ENCODE results near the gene PRKCH. TPM values are rescaled to one million over a fixed set of nuclear protein-coding genes. Genes with fewer than 3 reads are reported as not detected.
"Not testable (repeated sequence)": the region's sequence is repeated elsewhere in the genome, so short reads cannot be mapped to it uniquely, and the experiment has no call there.

Gene PRKCH
- polyA plus RNA-seq, 3 donors from 2014 or later: 231 to 451 (median 335) TPM

DNA sequence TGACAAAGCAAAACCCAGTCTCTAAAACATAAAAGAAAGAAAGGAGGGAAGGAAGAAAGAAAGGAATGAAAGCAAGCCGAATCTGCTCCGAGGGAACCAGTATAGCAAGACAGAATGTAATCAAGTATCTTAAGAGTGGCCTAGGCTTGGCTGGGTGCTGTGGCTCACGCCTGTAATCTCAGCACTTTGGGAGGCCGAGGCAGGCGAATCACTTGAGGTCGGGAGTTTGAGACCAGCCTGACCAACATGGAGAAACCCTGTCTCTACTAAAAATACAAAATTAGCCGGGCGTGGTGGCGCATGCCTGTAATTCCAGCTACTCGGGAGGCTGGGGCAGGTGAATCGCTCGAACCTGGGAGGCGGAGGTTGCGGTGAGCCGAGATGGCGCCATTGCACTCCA is 1.2 kb upstream of the PRKCH start:
- H3K4me3 Mint-ChIP-seq; H3K9me3 Mint-ChIP-seq; H3K27me3 Mint-ChIP-seq (ENCODE audit: low read depth in 3 of 3); DNase-seq; H3K27ac Mint-ChIP-seq: not testable (repeated sequence)
- peaks cover 16 to 20% (median 17%) of the 10 kb centered on the region in 3 donors for H3K36me3 Mint-ChIP-seq
- peaks cover 20 to 24% of the 10 kb centered on the region in 2 donors for H3K4me1 Mint-ChIP-seq

DNA sequence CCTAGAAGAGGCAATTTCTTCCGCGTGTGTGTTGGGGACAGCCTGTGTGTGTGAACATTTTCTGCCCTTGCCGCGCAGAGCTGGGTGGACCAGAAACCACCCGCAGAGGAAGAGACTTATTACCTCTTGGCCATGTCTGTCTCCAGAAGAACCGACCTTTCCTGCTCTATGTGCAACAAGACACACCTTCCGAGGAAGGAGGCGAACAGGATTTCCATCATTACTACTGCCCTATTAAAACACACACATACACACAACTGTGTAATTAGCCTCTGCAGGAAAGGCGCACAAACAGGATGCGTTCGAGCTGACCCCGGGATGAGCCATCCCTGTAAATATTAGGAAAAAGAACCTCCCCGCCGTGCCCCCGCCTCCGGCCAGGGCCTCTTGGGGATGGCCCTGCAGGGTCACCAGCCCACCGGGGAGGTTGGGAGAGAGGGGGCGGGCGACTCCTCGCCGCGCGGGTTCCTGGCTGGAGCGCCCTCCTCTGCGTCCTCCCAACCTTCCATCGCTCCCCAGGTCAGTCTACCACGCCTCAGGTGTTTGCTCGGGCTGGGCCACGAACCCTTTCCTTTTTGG is 484 bp upstream of the PRKCH start:
- Mint-ChIP-seq H3K27ac (peak overlapping the region in 5 of 6 donors; percentile 76 to 87 (median 84)), H3K36me3 (peaks cover 20 to 25% (median 21%) of the 10 kb centered on the region in 3 donors), H3K9me3 (no peaks in the 10 kb centered on the region), H3K4me1 (peaks cover 27 to 31% of the 10 kb centered on the region in 2 donors), H3K4me3 (peak overlapping the region; percentile 72 to 99 (median 79)), H3K27me3 (ENCODE audit: low read depth in 3 of 3) (peaks cover 1 to 10% (median 7%) of the 10 kb centered on the region in 3 donors)
- no peak for DNase-seq

DNA sequence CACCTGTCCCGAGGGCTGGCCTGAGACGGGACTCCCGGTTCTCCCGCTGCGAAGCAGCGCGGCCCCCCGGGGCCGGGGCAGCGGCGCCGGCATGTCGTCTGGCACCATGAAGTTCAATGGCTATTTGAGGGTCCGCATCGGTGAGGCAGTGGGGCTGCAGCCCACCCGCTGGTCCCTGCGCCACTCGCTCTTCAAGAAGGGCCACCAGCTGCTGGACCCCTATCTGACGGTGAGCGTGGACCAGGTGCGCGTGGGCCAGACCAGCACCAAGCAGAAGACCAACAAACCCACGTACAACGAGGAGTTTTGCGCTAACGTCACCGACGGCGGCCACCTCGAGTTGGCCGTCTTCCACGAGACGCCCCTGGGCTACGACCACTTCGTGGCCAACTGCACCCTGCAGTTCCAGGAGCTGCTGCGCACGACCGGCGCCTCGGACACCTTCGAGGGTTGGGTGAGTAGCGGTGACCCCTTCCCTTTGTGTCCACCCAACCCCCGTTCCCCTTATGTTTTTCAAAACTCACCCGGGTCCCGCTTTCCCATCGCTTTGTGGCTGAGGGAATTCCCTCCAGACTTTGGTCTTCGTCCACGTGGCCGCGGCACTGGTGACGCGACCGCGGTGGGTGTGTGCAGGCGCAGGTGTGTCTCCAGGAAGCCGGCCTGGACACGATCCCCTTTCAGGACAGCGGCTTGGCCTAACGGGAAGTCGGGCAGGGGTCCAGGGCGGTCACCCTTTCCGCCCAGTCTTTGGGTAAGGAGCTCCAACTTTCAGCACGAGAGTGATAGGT is 826 bp downstream of the PRKCH start:
- no peak for DNase-seq

DNA sequence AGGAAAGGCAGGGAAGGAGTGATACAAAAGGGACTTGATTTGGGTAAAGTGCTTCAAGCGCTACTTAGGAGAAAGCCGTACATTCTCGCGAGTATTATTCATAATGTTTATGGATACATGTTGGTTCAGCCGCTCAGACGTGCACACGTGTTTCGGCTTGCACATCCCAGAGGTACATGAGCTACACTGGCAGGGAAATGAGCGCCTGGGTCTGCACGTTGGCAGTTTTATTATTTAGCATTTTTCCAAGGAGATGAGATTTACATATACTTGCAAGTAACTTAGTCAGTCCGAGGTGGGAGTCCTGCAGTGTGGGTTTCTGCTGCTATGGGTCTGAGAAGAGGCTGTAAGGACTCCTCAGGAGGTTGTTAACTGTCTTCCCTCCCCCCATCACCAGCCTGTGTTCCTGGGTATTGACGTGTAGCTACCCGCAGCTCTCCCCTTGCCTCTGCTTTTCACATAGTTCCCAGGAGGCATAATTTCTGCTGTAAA is 1.5 kb downstream of the PRKCH start:
- DNase-seq: peak in 2 of 3 donors; percentile 49 to 56
- Mint-ChIP-seq H3K4me1 (peaks cover 45 to 51% of the 10 kb centered on the region in 2 donors), H3K36me3 (peaks cover 26 to 40% (median 27%) of the 10 kb centered on the region in 3 donors), H3K9me3 (no peaks in the 10 kb centered on the region), H3K4me3 (peak overlapping the region; percentile 98 to 100 (median 99)), H3K27ac (peak overlapping the region in 5 of 6 donors; percentile 89 to 98 (median 97)), H3K27me3 (ENCODE audit: low read depth in 3 of 3) (peaks cover 4 to 12% (median 12%) of the 10 kb centered on the region in 3 donors)

More for the DNA sequence above, 826 bp downstream of the PRKCH start:
- peak overlapping the region; percentile 98 to 100 (median 99) for H3K4me3 Mint-ChIP-seq
- H3K36me3 Mint-ChIP-seq: peaks cover 22 to 36% (median 26%) of the 10 kb centered on the region in 3 donors
- peak overlapping the region in 5 of 6 donors; percentile 89 to 98 (median 97) for H3K27ac Mint-ChIP-seq
- H3K9me3 Mint-ChIP-seq: no peaks in the 10 kb centered on the region
- H3K4me1 Mint-ChIP-seq: peaks cover 38 to 44% of the 10 kb centered on the region in 2 donors
- H3K27me3 Mint-ChIP-seq (ENCODE audit: low read depth in 3 of 3): peaks cover 4 to 12% (median 12%) of the 10 kb centered on the region in 3 donors

DNA sequence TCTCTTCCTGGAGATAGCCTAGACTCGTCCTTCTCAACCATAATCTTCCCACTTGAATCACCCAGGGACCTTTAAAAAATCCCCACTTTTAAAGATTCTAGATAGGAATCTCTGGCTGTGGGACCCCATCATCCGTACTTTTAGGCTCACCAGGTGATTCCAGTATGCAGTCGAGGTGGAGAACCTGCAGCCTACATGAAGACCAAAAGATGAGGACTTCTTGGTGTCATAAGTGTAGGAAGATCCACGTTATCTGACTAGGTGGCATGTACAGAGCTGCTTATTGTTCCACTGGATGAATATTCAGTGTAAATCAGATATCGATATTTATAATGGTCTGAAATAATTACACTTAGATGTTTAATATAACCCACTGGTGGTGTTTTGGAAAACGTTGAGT is 2.6 kb downstream of the PRKCH start:
- DNase-seq: no peak
- Mint-ChIP-seq H3K4me3 (peak overlapping the region; percentile 98 to 100 (median 99)), H3K27ac (peak overlapping the region in 5 of 6 donors; percentile 89 to 98 (median 97)), H3K36me3 (peaks cover 28 to 44% (median 32%) of the 10 kb centered on the region in 3 donors), H3K4me1 (peaks cover 54 to 62% of the 10 kb centered on the region in 2 donors), H3K9me3 (no peaks in the 10 kb centered on the region), H3K27me3 (ENCODE audit: low read depth in 3 of 3) (peaks cover 4 to 18% (median 18%) of the 10 kb centered on the region in 3 donors)

DNA sequence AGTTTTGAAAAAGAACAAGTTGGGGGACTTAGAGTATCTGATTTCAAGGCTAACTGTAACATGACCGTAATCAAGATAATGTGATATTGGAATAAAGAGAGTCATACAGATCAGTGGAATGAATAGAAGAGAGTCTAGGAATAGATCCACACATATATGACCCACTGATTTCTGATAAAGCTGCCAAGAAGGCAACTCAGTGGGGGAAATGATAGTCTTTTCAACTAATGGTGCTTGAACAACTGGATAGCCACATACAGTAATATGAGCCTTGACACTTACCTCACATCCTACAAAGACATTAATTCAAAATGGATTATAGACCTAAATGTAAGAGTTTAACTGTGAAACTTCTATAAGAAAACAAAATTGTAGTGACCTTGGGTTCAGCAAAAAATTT is 3.8 kb downstream of the PRKCH start:
- peaks cover 28 to 52% (median 39%) of the 10 kb centered on the region in 3 donors for H3K36me3 Mint-ChIP-seq
- H3K4me3 Mint-ChIP-seq: peak overlapping the region; percentile 98 to 100 (median 99)

DNA sequence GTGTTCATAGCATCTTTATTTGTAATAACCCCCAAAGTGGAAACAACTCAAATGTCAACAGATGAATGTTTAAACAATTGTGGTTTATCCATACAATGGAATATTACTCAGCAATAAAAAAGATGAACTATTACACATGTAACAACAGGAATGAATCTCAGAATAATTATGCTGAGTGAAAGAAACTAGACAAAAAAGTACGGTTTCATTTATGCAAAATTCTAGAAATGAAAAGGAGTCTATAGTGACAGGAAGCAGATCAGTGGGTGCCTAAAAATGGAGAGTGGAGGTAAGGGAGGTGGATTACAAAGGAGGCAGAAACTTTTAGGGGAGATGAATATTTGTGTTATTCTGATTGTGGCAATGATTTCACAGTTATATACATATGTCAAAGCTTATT is 4.8 kb downstream of the PRKCH start:
- H3K9me3 Mint-ChIP-seq: no peaks in the 10 kb centered on the region
- peaks cover 28 to 55% (median 39%) of the 10 kb centered on the region in 3 donors for H3K36me3 Mint-ChIP-seq
- no peak for DNase-seq
- peaks cover 4 to 29% (median 18%) of the 10 kb centered on the region in 3 donors for H3K27me3 Mint-ChIP-seq (ENCODE audit: low read depth in 3 of 3)
- H3K4me3 Mint-ChIP-seq: peak overlapping the region; percentile 98 to 100 (median 99)
- H3K4me1 Mint-ChIP-seq: peaks cover 68 to 79% of the 10 kb centered on the region in 2 donors
- H3K27ac Mint-ChIP-seq: peak overlapping the region; percentile 68 to 97 (median 87)

More for the DNA sequence above, 3.8 kb downstream of the PRKCH start:
- peak overlapping the region; percentile 73 to 97 (median 90) for H3K27ac Mint-ChIP-seq
- no peak for DNase-seq
- no peaks in the 10 kb centered on the region for H3K9me3 Mint-ChIP-seq
- peaks cover 4 to 25% (median 22%) of the 10 kb centered on the region in 3 donors for H3K27me3 Mint-ChIP-seq (ENCODE audit: low read depth in 3 of 3)
- peaks cover 66 to 74% of the 10 kb centered on the region in 2 donors for H3K4me1 Mint-ChIP-seq

DNA sequence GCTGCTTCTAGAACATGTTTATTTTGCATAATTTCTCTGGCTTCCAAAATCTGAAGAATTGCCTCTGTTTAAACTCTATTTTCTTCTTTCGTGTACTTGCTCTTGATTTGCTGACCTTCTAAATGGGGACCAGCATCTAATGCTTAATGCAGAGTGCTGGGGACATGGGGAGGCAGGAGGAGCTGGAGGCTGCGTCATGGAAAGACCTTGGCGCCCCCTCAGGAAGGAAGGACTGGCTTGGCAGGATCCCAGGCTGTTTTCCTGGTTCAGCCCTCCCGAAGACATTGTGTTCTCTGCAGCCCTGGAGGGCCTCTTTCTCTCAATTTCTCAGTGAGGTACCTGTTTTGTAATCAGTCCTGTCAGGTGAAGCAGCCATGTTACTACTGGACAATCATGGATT is 5.5 kb downstream of the PRKCH start:
- no peak for DNase-seq
- H3K27ac Mint-ChIP-seq: peak overlapping the region; percentile 68 to 97 (median 91)
- H3K4me3 Mint-ChIP-seq: peak overlapping the region; percentile 98 to 100 (median 99)
- no peaks in the 10 kb centered on the region for H3K9me3 Mint-ChIP-seq
- peaks cover 75 to 86% of the 10 kb centered on the region in 2 donors for H3K4me1 Mint-ChIP-seq
- peaks cover 2 to 28% (median 17%) of the 10 kb centered on the region in 3 donors for H3K27me3 Mint-ChIP-seq (ENCODE audit: low read depth in 3 of 3)
- H3K36me3 Mint-ChIP-seq: peaks cover 28 to 55% (median 39%) of the 10 kb centered on the region in 3 donors

DNA sequence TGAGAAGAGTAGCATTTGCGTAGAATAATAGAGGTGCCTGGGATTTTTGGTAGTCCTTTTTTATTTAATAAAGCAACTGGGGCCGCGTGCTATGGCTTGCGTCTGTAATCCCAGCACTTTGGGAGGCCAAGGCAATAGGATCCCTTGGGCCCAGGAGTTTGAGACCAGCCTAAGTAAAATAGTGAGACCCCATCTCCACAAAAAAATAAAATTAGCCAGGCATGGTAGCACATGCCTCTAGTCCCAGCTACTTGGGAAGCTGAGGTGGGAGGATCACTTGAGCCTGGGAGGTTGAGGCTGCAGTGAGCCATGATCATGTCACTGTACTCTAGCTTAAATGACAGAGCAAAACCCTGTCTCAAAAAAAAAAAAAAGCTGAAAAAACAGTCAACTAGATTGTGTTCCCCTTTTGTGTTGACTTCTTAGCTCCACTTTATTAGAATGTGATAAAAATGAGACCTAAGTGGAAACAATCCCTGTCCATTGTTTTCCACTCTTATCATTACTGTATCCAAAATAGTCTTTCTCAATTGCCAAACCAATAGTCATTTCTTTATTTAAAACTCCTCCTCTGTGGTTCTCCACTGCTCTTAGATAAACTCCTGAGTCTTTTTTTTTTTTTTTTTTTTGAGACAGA is 7.4 kb downstream of the PRKCH start:
- H3K4me3 Mint-ChIP-seq: peak overlapping the region; percentile 73 to 100 (median 81)
- H3K36me3 Mint-ChIP-seq: peaks cover 22 to 44% (median 31%) of the 10 kb centered on the region in 3 donors
- H3K9me3 Mint-ChIP-seq: no peaks in the 10 kb centered on the region
- H3K27me3 Mint-ChIP-seq (ENCODE audit: low read depth in 3 of 3): peaks cover 2 to 22% (median 12%) of the 10 kb centered on the region in 3 donors
- peak overlapping the region; percentile 90 to 95 (median 94) for H3K27ac Mint-ChIP-seq
- DNase-seq: no peak
- H3K4me1 Mint-ChIP-seq: peaks cover 92 to 100% of the 10 kb centered on the region in 2 donors

DNA sequence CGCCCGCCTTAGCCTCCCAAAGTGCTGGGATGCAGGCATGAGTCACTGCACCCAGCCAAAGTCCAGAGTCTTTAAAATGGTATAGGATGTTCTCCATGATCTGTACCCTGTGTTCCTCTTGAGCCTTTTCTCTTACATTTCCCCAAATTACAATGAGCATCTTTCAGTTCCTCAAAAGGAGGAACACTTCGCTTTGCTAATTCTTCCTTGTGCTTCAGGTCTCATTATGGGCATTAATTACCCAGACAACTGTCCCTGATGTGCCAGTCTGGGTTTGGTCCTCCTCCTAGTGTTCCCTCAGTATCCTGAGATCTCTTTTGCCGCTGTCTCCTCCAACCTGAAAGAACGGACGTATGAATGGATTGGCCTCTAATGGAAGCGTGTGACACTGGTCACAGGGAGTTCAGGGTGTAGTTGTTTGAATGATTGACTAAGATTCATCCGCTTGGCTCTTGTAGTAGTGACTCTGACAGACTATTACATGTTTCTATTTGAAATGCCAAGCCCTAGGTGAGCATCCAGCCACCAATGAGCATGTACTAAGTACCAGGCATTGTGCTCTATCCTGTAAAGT is 8.2 kb downstream of the PRKCH start:
- Mint-ChIP-seq H3K4me3 (peak overlapping the region; percentile 73 to 100 (median 81)), H3K27ac (peak overlapping the region; percentile 88 to 95 (median 93)), H3K4me1 (peaks cover 94 to 100% of the 10 kb centered on the region in 2 donors), H3K36me3 (peaks cover 15 to 39% (median 27%) of the 10 kb centered on the region in 3 donors), H3K27me3 (ENCODE audit: low read depth in 3 of 3) (peaks cover 2 to 24% (median 19%) of the 10 kb centered on the region in 3 donors), H3K9me3 (no peaks in the 10 kb centered on the region)
- DNase-seq: no peak

DNA sequence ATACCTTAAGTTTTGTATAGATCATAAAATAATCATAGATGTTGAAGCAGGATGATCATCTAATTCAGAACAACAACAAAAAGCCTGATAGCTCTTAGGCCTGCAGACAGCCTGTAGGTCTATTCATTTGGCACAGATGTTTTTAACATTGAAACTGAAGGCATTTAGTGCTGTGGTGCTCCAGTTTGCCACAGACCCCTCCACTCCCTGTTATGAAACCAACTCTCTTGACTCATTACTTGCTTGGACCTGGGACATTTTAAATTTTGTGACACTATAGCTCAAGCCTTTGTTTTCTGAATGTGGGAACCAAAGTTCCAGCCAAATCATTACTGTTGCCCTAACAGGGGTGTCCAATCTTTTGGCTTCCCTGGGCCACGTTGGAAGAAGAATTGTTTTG is 9.1 kb downstream of the PRKCH start:
- H3K4me1 Mint-ChIP-seq: peaks cover 93 to 100% of the 10 kb centered on the region in 2 donors
- H3K4me3 Mint-ChIP-seq: peak overlapping the region; percentile 73 to 100 (median 81)
- H3K27me3 Mint-ChIP-seq (ENCODE audit: low read depth in 3 of 3): peaks cover 2 to 27% (median 19%) of the 10 kb centered on the region in 3 donors
- peak overlapping the region; percentile 88 to 95 (median 93) for H3K27ac Mint-ChIP-seq
- DNase-seq: peak in 2 of 3 donors; percentile 43 to 51
- peaks cover 8 to 32% (median 20%) of the 10 kb centered on the region in 3 donors for H3K36me3 Mint-ChIP-seq
- H3K9me3 Mint-ChIP-seq: no peaks in the 10 kb centered on the region

DNA sequence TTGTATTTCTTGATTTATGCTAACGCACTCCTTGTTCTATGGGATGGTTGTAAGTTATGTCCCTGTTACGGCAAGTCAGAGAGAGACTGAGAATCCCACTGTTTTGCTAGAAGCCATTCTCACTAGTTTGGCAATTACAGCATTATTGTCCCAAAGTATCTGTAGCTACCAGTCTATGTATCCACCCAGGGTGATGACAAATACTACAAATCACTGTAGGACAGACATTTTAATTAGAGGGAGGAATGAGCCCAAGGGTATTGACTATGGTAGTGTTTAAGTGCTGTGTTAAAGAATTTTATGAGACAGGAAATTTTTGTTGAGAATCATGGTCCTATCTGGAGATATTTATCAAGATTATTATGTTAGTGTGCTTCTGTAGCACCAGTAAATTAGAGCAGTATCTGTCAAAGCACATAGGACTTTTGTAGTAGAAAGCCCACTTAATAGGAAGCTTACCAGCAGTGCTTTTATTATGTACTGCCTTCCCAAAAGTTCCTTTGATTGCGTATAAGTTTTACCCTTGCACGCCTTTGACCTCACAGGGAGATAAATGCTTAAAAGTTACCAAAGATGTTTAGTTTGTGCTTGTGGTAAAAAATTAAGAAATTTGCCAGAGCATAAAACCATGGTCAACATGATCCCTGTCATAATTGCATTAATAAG is 10.7 kb downstream of the PRKCH start:
- Mint-ChIP-seq H3K9me3 (no peaks in the 10 kb centered on the region), H3K27ac (peak overlapping the region; percentile 94 to 99 (median 97)), H3K36me3 (peaks cover 3 to 21% (median 20%) of the 10 kb centered on the region in 3 donors), H3K4me1 (peaks cover 92 to 100% of the 10 kb centered on the region in 2 donors), H3K27me3 (ENCODE audit: low read depth in 3 of 3) (peaks cover 0 to 31% (median 23%) of the 10 kb centered on the region in 3 donors), H3K4me3 (peak overlapping the region; percentile 73 to 90 (median 86))
- no peak for DNase-seq

Measured in immature natural killer cell (primary cell).